Effector memory CD4-positive, alpha-beta T cell (primary cell): ENCODE data around the gene TNFRSF9.

Experiments used
- DNase-seq, 3 donors: peaks; one replicate each; pipeline ENCODE4 v3.0.0-alpha.2; 2020
- H3K27ac ChIP-seq: 2 replicates; pipeline ENCODE4 v1.7.0; 2013; ENCODE audit warnings: mild to moderate bottlenecking, low read length, moderate library complexity; ENCODE audit not compliant: insufficient read depth, poor library complexity, severe bottlenecking
- H3K27me3 ChIP-seq: replicated peaks from 2 replicates; pipeline ENCODE4 v1.7.0; 2013; ENCODE audit warnings: mild to moderate bottlenecking, low read length; ENCODE audit not compliant: insufficient read depth, control insufficient read depth, poor library complexity, severe bottlenecking
- H3K36me3 ChIP-seq: 2 replicates; pipeline ENCODE4 v1.7.0; 2013; ENCODE audit warnings: mild to moderate bottlenecking, low read length, moderate library complexity; ENCODE audit not compliant: control insufficient read depth, insufficient read depth
- H3K4me1 ChIP-seq: 2 replicates; pipeline ENCODE4 v1.7.0; 2013; ENCODE audit warnings: low read length, mild to moderate bottlenecking; ENCODE audit not compliant: control insufficient read depth, insufficient read depth, poor library complexity, severe bottlenecking
- H3K4me3 ChIP-seq: 2 replicates; pipeline ENCODE4 v1.7.0; 2013; ENCODE audit warnings: low read length, low read depth, mild to moderate bottlenecking; ENCODE audit not compliant: insufficient read depth, poor library complexity, severe bottlenecking
- H3K9me3 ChIP-seq: 2 replicates; pipeline ENCODE4 v1.7.0; 2013; ENCODE audit warnings: mild to moderate bottlenecking, low read length, moderate library complexity; ENCODE audit not compliant: control insufficient read depth

TNFRSF9 gene

DNA sequence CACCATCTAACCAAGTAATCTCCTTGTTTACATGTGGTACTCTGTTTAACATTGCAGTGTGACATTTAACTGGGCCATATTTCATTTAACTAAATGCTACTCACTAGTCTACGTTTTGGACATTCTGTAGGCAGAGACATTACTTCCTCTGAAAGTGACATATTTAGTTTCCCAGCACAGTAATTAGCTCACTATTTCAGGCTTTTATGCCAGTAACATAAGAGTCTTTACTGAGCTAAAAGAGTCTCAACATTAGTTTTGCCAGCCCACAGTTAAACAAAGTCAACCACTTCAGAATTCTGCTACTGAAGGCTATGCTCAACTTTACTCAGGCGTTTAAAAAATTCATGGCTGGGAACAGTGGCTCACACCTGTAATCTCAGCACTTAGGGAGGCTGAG is 2.6 kb upstream of the TNFRSF9 start:
- no peaks in the 10 kb centered on the region for H3K9me3 ChIP-seq
- H3K27me3 ChIP-seq, result peaks cover 6% of the 10 kb centered on the region
- no peak for DNase-seq
- no peaks in the 10 kb centered on the region for H3K36me3 ChIP-seq
- H3K4me1 ChIP-seq, result peaks cover 8% of the 10 kb centered on the region
- no peak overlapping the region for H3K4me3 ChIP-seq
- no peak overlapping the region for H3K27ac ChIP-seq

DNA sequence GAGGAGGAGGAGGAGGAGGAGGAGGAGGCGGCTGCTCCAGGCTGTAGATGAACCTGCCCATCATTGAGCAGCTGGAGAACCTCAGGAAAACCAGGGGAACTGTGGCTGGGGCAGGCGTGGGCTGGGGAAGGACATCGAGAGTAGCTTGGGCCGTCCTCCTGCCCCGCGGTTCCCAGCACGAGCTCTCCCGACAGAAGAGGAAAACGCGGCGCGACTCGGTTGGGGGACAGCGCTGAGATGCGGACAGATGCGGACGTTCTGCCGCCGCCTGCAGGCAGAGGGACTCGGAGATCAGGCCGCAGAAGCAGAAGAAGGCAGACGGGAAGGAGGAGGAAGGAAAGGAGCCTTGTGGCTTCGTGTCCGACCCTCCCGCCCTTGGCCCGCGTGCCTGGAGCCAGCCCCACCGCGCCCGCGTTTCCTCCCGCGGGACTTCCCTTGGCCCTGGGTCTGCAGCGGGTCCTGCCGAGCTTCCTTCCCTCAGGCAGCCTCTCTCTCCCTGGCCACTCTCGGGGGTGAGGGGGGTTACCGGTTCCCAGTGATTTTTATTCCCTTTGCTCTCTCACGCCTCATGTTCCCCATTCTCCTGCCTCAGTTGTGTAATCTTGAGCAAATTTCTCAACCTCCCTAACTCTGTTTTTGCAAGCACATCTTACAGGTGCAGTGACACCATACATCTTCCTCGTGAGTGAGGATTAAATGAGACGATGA is 1.7 kb upstream of the TNFRSF9 start:
- peak in 2 of 3 donors; percentile 19 to 34 for DNase-seq
- H3K4me3 ChIP-seq, result peak overlapping the region; percentile 23
- H3K9me3 ChIP-seq, result no peaks in the 10 kb centered on the region
- H3K36me3 ChIP-seq, result no peaks in the 10 kb centered on the region
- no peak overlapping the region for H3K27ac ChIP-seq
- peaks cover 8% of the 10 kb centered on the region for H3K4me1 ChIP-seq
- H3K27me3 ChIP-seq, result peaks cover 6% of the 10 kb centered on the region

DNA sequence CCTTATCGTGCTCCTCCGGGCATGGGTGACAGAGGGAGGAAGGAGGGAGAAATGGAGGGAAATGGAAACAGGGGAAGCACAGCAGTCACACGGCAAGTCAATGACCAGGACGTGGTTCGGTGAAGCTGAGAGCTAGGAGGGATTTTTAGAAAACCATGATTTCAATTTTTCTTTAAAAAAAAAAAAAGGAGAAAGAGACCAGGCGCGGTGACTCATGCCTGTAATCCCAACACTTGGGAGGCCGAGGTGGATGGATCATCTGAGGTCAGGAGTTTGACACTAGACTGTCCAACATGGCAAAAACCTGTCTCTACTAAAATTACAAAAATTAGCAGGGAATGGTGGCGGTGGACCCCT is 776 bp upstream of the TNFRSF9 start:
- Histone ChIP-seq H3K27me3 (peaks cover 6% of the 10 kb centered on the region), H3K27ac (no peak overlapping the region)
- no peak for DNase-seq

DNA sequence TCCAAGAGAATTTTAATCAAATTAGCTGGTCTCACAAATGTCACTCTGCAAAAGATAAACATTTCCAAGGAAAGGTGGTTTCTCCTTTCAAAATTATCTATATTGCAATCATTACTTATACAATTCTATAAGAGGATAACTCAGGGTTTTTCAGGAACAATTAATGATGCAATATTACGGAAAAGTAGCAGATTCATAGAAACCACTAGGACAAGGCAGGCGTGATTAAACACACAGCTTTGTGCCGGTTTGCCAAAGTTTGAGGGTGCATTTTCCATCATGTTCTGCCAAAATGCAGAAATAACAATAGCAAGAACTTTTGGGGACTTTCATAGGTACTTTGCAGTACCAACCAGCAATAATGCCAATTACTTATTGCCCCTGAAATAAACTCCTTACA is 605 bp downstream of the TNFRSF9 start:
- Histone ChIP-seq H3K9me3 (no peaks in the 10 kb centered on the region), H3K4me3 (no peak overlapping the region), H3K36me3 (no peaks in the 10 kb centered on the region), H3K27ac (no peak overlapping the region), H3K27me3 (peaks cover 6% of the 10 kb centered on the region), H3K4me1 (peaks cover 8% of the 10 kb centered on the region)
- no peak for DNase-seq

More for the DNA sequence above, 776 bp upstream of the TNFRSF9 start:
- no peak overlapping the region for H3K4me3 ChIP-seq
- H3K36me3 ChIP-seq, result no peaks in the 10 kb centered on the region
- H3K9me3 ChIP-seq, result no peaks in the 10 kb centered on the region
- peaks cover 8% of the 10 kb centered on the region for H3K4me1 ChIP-seq

- H3K27me3 ChIP-seq, result peaks cover 6% of the 10 kb centered on the region
- H3K9me3 ChIP-seq, result no peaks in the 10 kb centered on the region
- peaks cover 8% of the 10 kb centered on the region for H3K4me1 ChIP-seq
- H3K4me3 ChIP-seq, result no peak overlapping the region
- H3K27ac ChIP-seq, result no peak overlapping the region
- no peak for DNase-seq
- H3K36me3 ChIP-seq, result no peaks in the 10 kb centered on the region
Measured at GRCh38 chr1:7938070-7938469, 2.6 kb downstream of the TNFRSF9 start.

- Histone ChIP-seq H3K27me3 (no peaks in the 10 kb centered on the region), H3K27ac (no peak overlapping the region), H3K4me1 (peaks cover 13% of the 10 kb centered on the region), H3K9me3 (no peaks in the 10 kb centered on the region), H3K36me3 (no peaks in the 10 kb centered on the region), H3K4me3 (no peak overlapping the region)
- DNase-seq, result no peak
Measured at GRCh38 chr1:7932524-7933138, 8.0 kb downstream of the TNFRSF9 start.

DNA sequence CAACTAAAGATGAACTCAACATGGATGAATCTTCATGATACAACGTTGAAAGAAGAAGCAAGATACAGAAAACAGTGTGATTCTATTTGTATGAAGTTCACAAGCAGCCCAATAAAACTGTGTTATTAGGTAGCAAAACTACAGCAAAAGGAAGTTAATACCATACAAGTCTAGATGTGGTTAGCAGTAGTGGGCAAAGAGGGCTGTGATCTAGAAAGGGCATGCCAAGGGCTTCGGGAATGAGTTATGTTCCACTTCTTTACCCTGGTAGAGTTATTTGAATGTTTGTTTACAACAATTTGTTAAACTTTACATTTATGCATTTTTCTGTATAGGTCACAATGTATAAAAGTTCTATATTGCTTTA is 9.2 kb downstream of the TNFRSF9 start:
- Histone ChIP-seq H3K27ac (no peak overlapping the region), H3K4me1 (peaks cover 13% of the 10 kb centered on the region), H3K36me3 (no peaks in the 10 kb centered on the region), H3K9me3 (no peaks in the 10 kb centered on the region), H3K4me3 (peak overlapping the region; percentile 8), H3K27me3 (no peaks in the 10 kb centered on the region)
- no peak for DNase-seq

GRCh38 chr1:7930645-7931445 is 9.8 kb downstream of the TNFRSF9 start:
- Histone ChIP-seq H3K4me3 (peak overlapping the region; percentile 8), H3K27ac (peak overlapping the region; percentile 50), H3K4me1 (peaks cover 13% of the 10 kb centered on the region), H3K27me3 (no peaks in the 10 kb centered on the region), H3K9me3 (no peaks in the 10 kb centered on the region), H3K36me3 (no peaks in the 10 kb centered on the region)
- no peak for DNase-seq

DNA sequence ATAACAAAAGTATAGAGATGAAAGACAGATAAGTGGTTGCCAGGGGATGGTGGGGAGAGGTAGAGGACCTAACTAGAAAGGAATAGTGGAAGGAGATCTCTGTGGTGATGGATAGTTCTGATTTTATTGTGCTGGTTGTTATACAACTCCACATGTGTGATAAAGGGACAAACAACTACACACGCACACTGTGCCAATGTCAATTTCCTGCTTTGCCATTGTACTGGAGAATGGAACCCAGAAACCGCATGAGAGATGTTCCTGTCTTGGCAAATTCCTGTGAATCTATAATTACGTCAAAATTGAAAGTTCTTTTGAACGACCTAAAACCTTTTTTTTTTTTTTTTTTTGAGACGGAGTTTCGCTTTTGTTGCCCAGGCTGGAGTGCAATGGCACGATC is 11.0 kb downstream of the TNFRSF9 start:
- peak overlapping the region; percentile 0 for H3K4me3 ChIP-seq
- no peak for DNase-seq
- no peaks in the 10 kb centered on the region for H3K27me3 ChIP-seq
- H3K4me1 ChIP-seq, result peaks cover 13% of the 10 kb centered on the region
- no peak overlapping the region for H3K27ac ChIP-seq
- H3K9me3 ChIP-seq, result no peaks in the 10 kb centered on the region
- H3K36me3 ChIP-seq, result no peaks in the 10 kb centered on the region

- Histone ChIP-seq H3K9me3 (no peaks in the 10 kb centered on the region), H3K27ac (no peak overlapping the region), H3K4me1 (peaks cover 13% of the 10 kb centered on the region), H3K36me3 (no peaks in the 10 kb centered on the region), H3K27me3 (no peaks in the 10 kb centered on the region), H3K4me3 (no peak overlapping the region)
- DNase-seq, result no peak
Measured at GRCh38 chr1:7928247-7928646, 12.4 kb downstream of the TNFRSF9 start.
